Karpas-422 (cell line): ENCODE results near the gene TCP11L2. TPM values are rescaled to one million over a fixed set of nuclear protein-coding genes. Genes with fewer than 3 reads are reported as not detected.
"Not testable (repeated sequence)": the region's sequence is repeated elsewhere in the genome, so short reads cannot be mapped to it uniquely, and the experiment has no call there.

ENCODE experiments used
- DNase-seq: peaks from one replicate; pipeline ENCODE4 v3.0.0-alpha.2; 2015
- H2AFZ ChIP-seq: fragments of 200-600 bp; sonication (generic); 2 replicates; pipeline ENCODE4 v1.6.1; 2014; ENCODE audit warnings: antibody characterized with exemption, low read length, mixed read lengths
- H3K27ac ChIP-seq: fragments of 200-600 bp; sonication (generic); 2 replicates; pipeline ENCODE4 v1.5.1; 2014; ENCODE audit warnings: mild to moderate bottlenecking, low read length, moderate library complexity
- H3K27me3 ChIP-seq: fragments of 200-600 bp; sonication (generic); 2 replicates; pipeline ENCODE4 v1.6.1; 2014; ENCODE audit warnings: low read length, mixed read lengths
- H3K36me3 ChIP-seq: fragments of 200-600 bp; sonication (generic); 2 replicates; pipeline ENCODE4 v1.6.1; 2014; ENCODE audit warnings: low read length, mixed read lengths; ENCODE audit not compliant: insufficient read depth
- H3K4me1 ChIP-seq: fragments of 200-600 bp; sonication (generic); 2 replicates; pipeline ENCODE4 v1.6.1; 2014; ENCODE audit warnings: mild to moderate bottlenecking, low read length, mixed read lengths
- H3K4me2 ChIP-seq: fragments of 200-600 bp; sonication (generic); 2 replicates; pipeline ENCODE4 v1.6.1; 2014; ENCODE audit warnings: low read length, low read depth, mild to moderate bottlenecking; ENCODE audit not compliant: poor library complexity, severe bottlenecking
- H3K4me3 ChIP-seq: fragments of 200-600 bp; sonication (generic); 2 replicates; pipeline ENCODE4 v1.5.1; 2014; ENCODE audit warnings: mild to moderate bottlenecking, antibody characterized with exemption, low read length, mixed read lengths
- H3K79me2 ChIP-seq: fragments of 200-600 bp; sonication (generic); 2 replicates; pipeline ENCODE4 v1.6.1; 2014; ENCODE audit warnings: mild to moderate bottlenecking, low read length, mixed read lengths
- H3K9ac ChIP-seq: fragments of 200-600 bp; sonication (generic); 2 replicates; pipeline ENCODE4 v1.6.0; 2014; ENCODE audit warnings: low read length
- H3K9me2 ChIP-seq: fragments of 200-600 bp; sonication (generic), shearing (Covaris generic); replicated peaks from 2 replicates; pipeline ENCODE4 v1.6.0; 2014; ENCODE audit warnings: mild to moderate bottlenecking, low read length, moderate library complexity; ENCODE audit not compliant: insufficient read depth
- H3K9me3 ChIP-seq: fragments of 300-700, 200-600 bp; sonication (generic); 2 replicates; pipeline ENCODE4 v1.6.1; 2014; ENCODE audit warnings: low read length, mixed read lengths
- H4K20me1 ChIP-seq: fragments of 200-600 bp; sonication (generic); 2 replicates; pipeline ENCODE4 v1.6.1; 2014; ENCODE audit warnings: mild to moderate bottlenecking, antibody characterized with exemption, low read length, low read depth; ENCODE audit not compliant: insufficient read depth
- total RNA-seq: library from RNA; depleted of rRNA; stranded (reverse); fragments of >200 nt; shearing (Covaris generic); gene quantifications from 2 replicates; pipeline ENCODE4 v1.2.3, GENCODE V29; 2014; ENCODE audit warnings: low replicate concordance

TCP11L2 gene
- total RNA-seq, 1 experiment from 2014 or later: 55.9 TPM

DNA sequence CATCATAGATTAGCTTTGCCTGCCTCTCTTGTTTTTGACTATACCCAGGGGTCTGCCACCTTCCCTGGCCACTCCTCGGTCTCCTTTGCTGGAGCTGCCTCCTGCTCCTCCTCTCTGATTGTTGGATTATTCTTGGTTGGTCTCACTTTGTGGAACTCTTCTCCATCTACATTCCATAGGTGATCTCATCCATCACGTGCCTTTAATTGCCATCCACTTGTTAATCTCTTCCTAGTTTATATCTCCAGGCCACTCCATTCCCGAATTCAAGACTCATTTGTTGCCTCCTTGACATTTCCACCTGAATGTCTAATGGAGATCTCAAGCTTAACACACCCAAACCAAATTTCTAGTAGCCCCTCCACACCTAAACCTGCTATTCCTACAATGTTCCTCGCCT is 60.4 kb downstream of the TCP11L2 start:
- H4K20me1 ChIP-seq: no peaks in the 10 kb centered on the region
- no peak overlapping the region for H3K4me3 ChIP-seq
- H3K4me2 ChIP-seq: no peak overlapping the region
- H3K79me2 ChIP-seq: peaks cover 69% of the 10 kb centered on the region
- no peaks in the 10 kb centered on the region for H3K27me3 ChIP-seq
- H3K9me3 ChIP-seq: no peaks in the 10 kb centered on the region
- no peak overlapping the region for H3K27ac ChIP-seq
- no peak for DNase-seq
- peaks cover 23% of the 10 kb centered on the region for H3K4me1 ChIP-seq
- no peaks in the 10 kb centered on the region for H3K9me2 ChIP-seq
- no peak overlapping the region for H3K9ac ChIP-seq
- H2AFZ ChIP-seq: no peak overlapping the region
- peaks cover 20% of the 10 kb centered on the region; the same call in 1 of the 2 replicates for H3K36me3 ChIP-seq

- Histone ChIP-seq H3K9me2 (no peaks in the 10 kb centered on the region), H4K20me1 (no peaks in the 10 kb centered on the region), H3K4me3 (no peak overlapping the region), H3K9me3 (no peaks in the 10 kb centered on the region), H3K4me2 (no peak overlapping the region), H3K27ac (no peak overlapping the region), H3K9ac (no peak overlapping the region), H3K79me2 (peaks cover 57% of the 10 kb centered on the region), H2AFZ (no peak overlapping the region), H3K27me3 (no peaks in the 10 kb centered on the region), H3K36me3 (peaks cover 33% of the 10 kb centered on the region; the same call in 1 of the 2 replicates), H3K4me1 (peaks cover 17% of the 10 kb centered on the region)
- no peak for DNase-seq
These were observed 61.7 kb downstream of the TCP11L2 start for GRCh38 chr12:106364261-106364660.

GRCh38 chr12:106369624-106370346 is 67.3 kb downstream of the TCP11L2 start:
- H3K79me2 ChIP-seq: 0 out of 2 replicates have a peak, but pooled peaks cover 5% of the 10 kb centered on the region
- no peak overlapping the region for H2AFZ ChIP-seq
- H3K36me3 ChIP-seq: peaks cover 62% of the 10 kb centered on the region
- H3K27ac ChIP-seq: no peak overlapping the region
- H4K20me1 ChIP-seq: no peaks in the 10 kb centered on the region
- no peak overlapping the region for H3K4me3 ChIP-seq
- H3K9me3 ChIP-seq: no peaks in the 10 kb centered on the region; the same call in 1 of the 2 replicates
- no peak overlapping the region for H3K4me2 ChIP-seq
- H3K9ac ChIP-seq: no peak overlapping the region
- no peaks in the 10 kb centered on the region for H3K4me1 ChIP-seq
- DNase-seq: no peak
- H3K9me2 ChIP-seq: no peaks in the 10 kb centered on the region
- H3K27me3 ChIP-seq: no peaks in the 10 kb centered on the region

DNA sequence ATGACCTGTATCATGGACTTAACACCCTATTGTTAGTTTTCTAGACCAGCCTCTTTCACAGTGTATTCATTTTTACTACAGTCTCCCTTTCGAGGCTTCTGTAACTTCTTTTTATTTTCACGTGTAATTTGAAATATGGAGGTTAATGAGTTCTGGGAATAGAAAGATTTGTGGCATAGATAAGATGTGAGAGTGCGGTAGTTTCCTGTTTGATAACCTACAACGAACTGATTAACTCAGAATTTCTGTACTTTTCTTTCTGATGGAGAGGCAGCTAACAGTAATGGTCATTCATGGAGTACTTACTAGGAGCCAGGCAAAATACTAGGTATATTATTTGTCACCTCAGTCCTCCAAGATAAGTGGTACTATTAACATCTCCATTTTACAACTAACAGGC is 76.3 kb downstream of the TCP11L2 start:
- no peak overlapping the region for H3K4me2 ChIP-seq
- DNase-seq: no peak
- H3K27me3 ChIP-seq: no peaks in the 10 kb centered on the region
- H3K9me2 ChIP-seq: no peaks in the 10 kb centered on the region
- no peak overlapping the region for H3K9ac ChIP-seq
- H3K27ac ChIP-seq: no peak overlapping the region
- H2AFZ ChIP-seq: no peak overlapping the region
- H4K20me1 ChIP-seq: no peaks in the 10 kb centered on the region
- H3K79me2 ChIP-seq: no peaks in the 10 kb centered on the region
- no peaks in the 10 kb centered on the region for H3K4me1 ChIP-seq
- no peaks in the 10 kb centered on the region for H3K9me3 ChIP-seq
- H3K36me3 ChIP-seq: peaks cover 63% of the 10 kb centered on the region
- H3K4me3 ChIP-seq: no peak overlapping the region

DNA sequence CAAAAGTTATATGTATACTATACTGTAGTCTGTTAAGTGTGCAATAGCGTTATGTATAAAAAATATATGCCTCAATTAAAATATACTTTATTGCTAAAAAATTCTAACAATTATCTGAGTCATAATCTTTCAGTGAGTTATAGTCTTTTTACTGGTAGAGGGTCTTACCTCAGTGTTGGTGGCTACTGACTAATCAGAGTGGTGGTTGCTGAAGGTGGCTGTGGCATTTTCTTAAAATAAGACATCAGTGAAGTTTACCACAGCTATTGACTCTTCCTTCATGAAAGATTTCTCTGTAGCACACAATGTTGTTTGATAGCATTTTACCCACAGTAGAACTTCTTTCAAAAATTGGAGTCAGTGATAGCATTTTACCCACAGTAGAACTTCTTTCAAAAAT is 78.4 kb downstream of the TCP11L2 start:
- H3K4me1 ChIP-seq: no peaks in the 10 kb centered on the region; the same call in 1 of the 2 replicates
- no peak for DNase-seq
- no peaks in the 10 kb centered on the region for H3K79me2 ChIP-seq
- no peaks in the 10 kb centered on the region for H3K27me3 ChIP-seq
- no peaks in the 10 kb centered on the region for H4K20me1 ChIP-seq
- no peak overlapping the region for H3K4me3 ChIP-seq
- no peaks in the 10 kb centered on the region for H3K9me3 ChIP-seq
- no peak overlapping the region for H3K9ac ChIP-seq
- no peak overlapping the region for H2AFZ ChIP-seq
- H3K36me3 ChIP-seq: peaks cover 57% of the 10 kb centered on the region
- H3K27ac ChIP-seq: no peak overlapping the region
- no peaks in the 10 kb centered on the region for H3K9me2 ChIP-seq
- no peak overlapping the region for H3K4me2 ChIP-seq

- H2AFZ ChIP-seq, H3K27me3 ChIP-seq, DNase-seq, H3K4me3 ChIP-seq, H3K4me1 ChIP-seq, H3K79me2 ChIP-seq, H3K9me3 ChIP-seq, H4K20me1 ChIP-seq, H3K9me2 ChIP-seq, H3K27ac ChIP-seq, H3K4me2 ChIP-seq, H3K9ac ChIP-seq: not testable (repeated sequence)
- H3K36me3 ChIP-seq: peaks cover 50% of the 10 kb centered on the region
These were observed 79.3 kb downstream of the TCP11L2 start for GRCh38 chr12:106381866-106382265.

DNA sequence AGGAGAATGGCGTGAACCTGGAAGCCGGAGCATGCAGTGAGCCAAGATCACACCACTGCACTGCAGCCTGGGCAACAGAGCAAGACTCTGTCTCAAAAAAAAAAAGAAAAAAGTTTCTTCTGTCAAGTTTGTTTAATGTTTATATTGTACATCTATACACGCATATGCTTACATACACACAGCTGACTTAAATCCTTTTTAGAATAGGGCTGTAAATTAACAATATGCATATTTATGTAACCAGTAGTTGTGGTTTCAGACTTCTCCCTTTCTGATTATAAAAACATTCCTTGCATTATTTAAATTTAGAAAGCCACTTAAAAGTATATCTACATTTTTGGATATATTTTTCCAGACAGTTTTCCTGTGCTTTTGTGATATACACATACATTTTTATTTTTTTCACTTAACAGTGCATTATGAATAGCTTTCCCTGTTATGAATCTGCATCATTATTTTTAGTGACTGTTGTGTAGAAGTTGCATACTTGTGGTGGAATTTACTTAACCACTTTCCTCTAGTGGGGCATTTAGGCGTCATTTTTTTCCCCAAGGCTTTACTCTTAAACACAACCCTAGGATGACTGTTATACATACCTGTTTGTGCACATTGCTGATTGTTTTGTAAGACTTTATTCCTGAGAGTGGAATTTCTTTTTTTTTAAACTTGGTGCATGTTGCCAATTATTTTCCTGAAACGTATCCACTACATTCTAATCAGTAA is 84.4 kb downstream of the TCP11L2 start:
- Histone ChIP-seq H4K20me1 (no peaks in the 10 kb centered on the region), H3K36me3 (peaks cover 14% of the 10 kb centered on the region), H3K4me1 (no peaks in the 10 kb centered on the region; the same call in 1 of the 2 replicates), H3K9me2 (no peaks in the 10 kb centered on the region), H3K9ac (no peak overlapping the region), H3K27me3 (no peaks in the 10 kb centered on the region), H3K27ac (no peak overlapping the region), H3K79me2 (peaks cover 14% of the 10 kb centered on the region; the same call in 1 of the 2 replicates), H3K4me3 (no peak overlapping the region), H2AFZ (no peak overlapping the region), H3K4me2 (no peak overlapping the region), H3K9me3 (no peaks in the 10 kb centered on the region)
- DNase-seq: no peak

DNA sequence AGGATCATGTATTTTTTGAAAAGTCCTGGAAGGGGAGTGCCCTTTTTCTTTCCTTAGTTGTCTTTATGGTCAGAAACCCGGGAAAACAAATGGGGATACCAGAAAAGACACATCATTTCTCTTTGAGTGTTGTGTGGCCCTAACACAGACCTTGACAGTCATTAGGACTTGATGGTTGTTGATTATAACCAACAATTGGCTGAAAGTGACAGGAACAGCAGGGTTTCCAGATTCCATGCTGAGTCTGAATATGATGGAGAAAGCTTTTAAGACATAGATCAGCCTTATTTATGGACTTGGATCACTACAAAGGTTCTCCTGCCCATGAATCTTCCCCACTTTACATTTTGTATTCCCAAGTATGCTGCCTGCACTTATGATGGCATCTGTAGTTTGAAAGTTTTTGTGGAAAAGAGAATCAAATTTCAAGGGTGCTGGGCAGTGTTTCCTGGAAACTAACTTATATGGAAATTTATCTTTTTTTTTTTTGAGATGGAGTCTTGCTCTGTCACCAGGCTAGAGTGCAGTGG is 85.4 kb downstream of the TCP11L2 start:
- H3K4me3 ChIP-seq: no peak overlapping the region
- H2AFZ ChIP-seq: no peak overlapping the region
- H3K4me2 ChIP-seq: no peak overlapping the region
- no peaks in the 10 kb centered on the region for H3K9me2 ChIP-seq
- no peak for DNase-seq
- H3K27ac ChIP-seq: no peak overlapping the region
- H4K20me1 ChIP-seq: no peaks in the 10 kb centered on the region
- no peak overlapping the region for H3K9ac ChIP-seq
- peaks cover 15% of the 10 kb centered on the region for H3K79me2 ChIP-seq
- H3K27me3 ChIP-seq: no peaks in the 10 kb centered on the region
- H3K36me3 ChIP-seq: peaks cover 16% of the 10 kb centered on the region; the same call in 1 of the 2 replicates
- no peaks in the 10 kb centered on the region for H3K9me3 ChIP-seq
- no peaks in the 10 kb centered on the region; the same call in 1 of the 2 replicates for H3K4me1 ChIP-seq
